Panc1 (cell line): ENCODE data around the gene LHX4. TPM values are rescaled to one million over a fixed set of nuclear protein-coding genes. Genes with fewer than 3 reads are reported as not detected.

Experiments
- ATAC-seq: fragments of 200-7000 bp; cut with Tn5 transposase; 2 replicates; pipeline ENCODE4 v1.9.1; 2020; ENCODE audit warnings: mild to moderate bottlenecking, moderate library complexity
- BruUV-seq: library from RNA; stranded (reverse); fragments of 400-500 nt; replicated peaks from 2 replicates; lab custom pipeline; 2021; lab: Mats Ljungman, UMichigan
- CTCF ChIA-PET: fragments of 300-600 bp; sonication (Branson Sonifier 250); formaldehyde crosslinking; loops from one replicate; lab custom pipeline; 2022; ENCODE audit warnings: antibody characterized with exemption; lab: Charles Lee
- POLR2A ChIA-PET: fragments of 300-600 bp; sonication (Branson Sonifier 250); formaldehyde crosslinking; loops from one replicate; lab custom pipeline; 2022; ENCODE audit warnings: antibody characterized with exemption; lab: Charles Lee
- DNase-seq: peaks from one replicate; pipeline ENCODE4 v3.0.0-alpha.2; 2010; ENCODE audit warnings: low read depth, low spot score
- H3K27ac ChIP-seq: 2 replicates; pipeline ENCODE4 v1.5.1; 2011; ENCODE audit warnings: mild to moderate bottlenecking, low read length, inconsistent platforms
- H3K27me3 ChIP-seq: fragments of 200-500 bp; sonication (Bioruptor generic); 2 replicates; pipeline ENCODE4 v1.6.0; 2014; ENCODE audit warnings: low read length, inconsistent platforms; ENCODE audit not compliant: control insufficient read depth, insufficient read depth
- H3K36me3 ChIP-seq: fragments of 200-500 bp; sonication (Bioruptor generic); 2 replicates; pipeline ENCODE4 v1.5.1; 2014; ENCODE audit warnings: inconsistent platforms, mild to moderate bottlenecking, low read length, moderate library complexity; ENCODE audit not compliant: control insufficient read depth, insufficient read depth
- H3K4me1 ChIP-seq: 2 replicates; pipeline ENCODE4 v1.5.1; 2011; ENCODE audit warnings: inconsistent platforms, mild to moderate bottlenecking, low read length, moderate library complexity; ENCODE audit not compliant: control insufficient read depth, insufficient read depth
- H3K4me3 ChIP-seq, 2 experiments: 2 replicates each; pipeline ENCODE4 v1.5.1; 2011 to 2012; ENCODE audit warnings: low read depth in 2 of 2, low read length in 2 of 2, mild to moderate bottlenecking in 2 of 2, inconsistent platforms in 1 of 2, moderate library complexity in 1 of 2
- H3K9me3 ChIP-seq: fragments of 200-500 bp; sonication (Bioruptor generic); 2 replicates; pipeline ENCODE4 v1.5.1; 2014; ENCODE audit warnings: low read depth, mild to moderate bottlenecking, inconsistent platforms, low read length, moderate library complexity; ENCODE audit not compliant: control insufficient read depth, insufficient read depth
- CTCF ChIP-seq: fragments of 450-650 bp; IDR thresholded peaks from 2 replicates; pipeline ENCODE4 v1.5.1; 2017; ENCODE audit warnings: mild to moderate bottlenecking
- POLR2AphosphoS5 ChIP-seq: IDR thresholded peaks from 2 replicates; pipeline ENCODE4 v1.6.1; 2012; ENCODE audit warnings: mild to moderate bottlenecking, low read depth, low read length, moderate library complexity
- REST ChIP-seq, 2 experiments: IDR thresholded peaks; 2 replicates each; pipeline ENCODE4 v1.6.1; 2011 to 2012; ENCODE audit warnings: low read depth in 2 of 2, control low read depth in 1 of 2, low read length in 1 of 2, mild to moderate bottlenecking in 1 of 2, moderate library complexity in 1 of 2; ENCODE audit not compliant: insufficient read depth in 1 of 2
- SIN3A ChIP-seq: IDR thresholded peaks from 2 replicates; pipeline ENCODE4 v1.6.1; 2012; ENCODE audit warnings: low read depth, mild to moderate bottlenecking, low read length, moderate library complexity, borderline replicate concordance; ENCODE audit not compliant: insufficient read depth
- TCF7L2 ChIP-seq: IDR thresholded peaks from 2 replicates; pipeline ENCODE4 v1.6.1; 2011; ENCODE audit warnings: mild to moderate bottlenecking, low read depth, low read length, inconsistent platforms
- in situ Hi-C: cut with HindIII; loops from 2 replicates; pipeline ENCODE4 v1.10.0; 2016; ENCODE audit warnings: low sequenced_read_pairs, low pct_unique_long_range_greater_than_20kb
- intact Hi-C: fragments of 100-400 bp; cut with micrococcal nuclease; formaldehyde crosslinking; loops from one replicate; pipeline ENCODE4 v1.10.0; 2022; ENCODE audit not compliant: unreplicated experiment
- total RNA-seq: library from RNA; stranded (reverse); gene quantifications from one replicate; pipeline ENCODE4 v1.2.1, GENCODE V29; 2021; ENCODE audit not compliant: unreplicated experiment

Gene LHX4
- total RNA-seq, 1 experiment from 2014 or later, result 0.72 TPM

- intact Hi-C loops (loop anchor here (5.0 kb wide), 1 partner anchor 297 kb away; no protein-coding TSS in a partner anchor), in situ Hi-C loops (no loop called here)
- Histone ChIP-seq H3K27me3 (no peaks in the 10 kb centered on the region), H3K9me3 (no peaks in the 10 kb centered on the region), H3K27ac (no peak overlapping the region), H3K4me1 (no peaks in the 10 kb centered on the region), H3K36me3 (no peaks in the 10 kb centered on the region), H3K4me3 (no peak overlapping the region)
- ChIA-PET CTCF (no interaction called here), POLR2A (no interaction called here)
- DNase-seq (no peak), ATAC-seq (no peak)
- TF ChIP-seq POLR2AphosphoS5, result no peak
- TF ChIP-seq REST (IDR thresholded peaks at IDR 0.05; ENCODE audit: insufficient read depth in 1 of 2, low read depth in 2 of 2, low read length in 1 of 2), result no peak
- TF ChIP-seq SIN3A, result no peak
- BruUV-seq, result no TSS peak
Observed at GRCh38 chr1:180185281-180185680, 44.8 kb upstream of the LHX4 start.

- no TSS peak for BruUV-seq
- CTCF ChIA-PET, result no interaction called here
- TF ChIP-seq SIN3A (no peak), CTCF (no peak), TCF7L2 (no peak), REST (IDR thresholded peaks at IDR 0.05; ENCODE audit: insufficient read depth in 1 of 2, low read depth in 2 of 2, low read length in 1 of 2) (no peak)
- Histone ChIP-seq H3K27me3 (no peaks in the 10 kb centered on the region), H3K4me1 (no peaks in the 10 kb centered on the region), H3K27ac (no peak overlapping the region), H3K4me3 (no peak overlapping the region), H3K9me3 (no peaks in the 10 kb centered on the region), H3K36me3 (no peaks in the 10 kb centered on the region)
- in situ Hi-C loops (no loop called here), intact Hi-C loops (loop anchor here (5.0 kb wide), 1 partner anchor 296 kb away; no protein-coding TSS in a partner anchor)
- POLR2A ChIA-PET, result no interaction called here
- ATAC-seq (no peak), DNase-seq (no peak)
Observed at GRCh38 chr1:180185971-180186645, 44.0 kb upstream of the LHX4 start.
